GM21825 (cell line): ENCODE data around the gene SENP2.
"Not testable (repeated sequence)": the region's sequence is repeated elsewhere in the genome, so short reads cannot be mapped to it uniquely, and the experiment has no call there.

Experiments
- ATAC-seq: cut with Tn5 transposase; IDR thresholded peaks from one replicate; pipeline ENCODE4 v1.9.1; 2021; ENCODE audit warnings: mild to moderate bottlenecking, moderate library complexity; ENCODE audit not compliant: unreplicated experiment

Gene SENP2

DNA sequence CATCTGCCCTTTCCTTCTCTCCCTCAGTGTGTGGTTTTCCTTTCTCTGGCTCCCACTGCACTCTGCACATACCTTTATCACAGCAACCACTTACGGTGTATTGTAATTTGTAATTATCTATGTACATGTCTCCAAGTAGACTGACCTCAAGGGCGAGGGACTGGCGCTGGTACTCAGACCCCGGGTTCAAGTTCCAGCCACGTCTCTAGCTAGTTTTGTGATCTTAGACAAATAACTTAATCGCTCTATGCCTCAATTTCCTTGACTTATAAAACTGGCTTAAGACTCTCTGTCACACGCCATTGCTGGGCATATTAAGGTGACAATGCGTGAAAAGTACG is 607 bp upstream of the SENP2 start:
- no peak for ATAC-seq

DNA sequence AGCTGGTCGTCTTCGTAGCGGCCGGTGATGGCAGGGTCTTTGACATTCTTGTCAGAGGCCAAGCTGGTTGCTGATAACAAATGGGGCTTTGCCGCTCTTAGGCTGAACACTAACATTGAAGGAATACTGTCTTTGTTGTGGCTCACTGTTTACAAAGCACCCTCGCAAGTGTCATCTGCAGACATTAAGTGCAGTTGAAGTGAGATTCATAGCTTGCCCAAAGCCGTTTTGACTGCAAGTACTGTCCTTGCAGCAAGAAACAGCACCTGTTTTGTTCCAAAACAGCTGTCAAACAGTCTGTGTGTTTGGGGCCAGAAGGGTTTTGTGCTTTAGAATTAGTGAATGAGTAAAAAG is 568 bp downstream of the SENP2 start:
- no peak for ATAC-seq

DNA sequence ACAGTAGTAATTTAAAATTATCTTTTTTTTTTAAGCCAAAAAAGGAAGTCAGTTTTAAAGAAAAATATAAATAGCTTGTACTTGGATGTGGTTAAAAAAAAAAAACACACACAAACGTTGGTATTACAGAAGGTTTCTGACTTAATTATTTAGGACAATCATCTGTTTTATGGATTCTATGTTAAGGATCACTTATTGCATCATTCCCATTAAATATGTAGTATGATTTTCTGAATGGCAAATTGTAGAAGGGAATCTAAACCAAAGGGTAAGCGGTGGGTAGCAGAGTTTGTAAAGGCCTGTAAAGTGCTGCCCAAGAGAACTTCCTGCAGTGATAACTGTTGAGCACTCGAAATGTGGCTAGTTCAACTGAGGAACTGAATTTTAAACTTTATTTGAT is 8.0 kb downstream of the SENP2 start:
- ATAC-seq, result no peak

DNA sequence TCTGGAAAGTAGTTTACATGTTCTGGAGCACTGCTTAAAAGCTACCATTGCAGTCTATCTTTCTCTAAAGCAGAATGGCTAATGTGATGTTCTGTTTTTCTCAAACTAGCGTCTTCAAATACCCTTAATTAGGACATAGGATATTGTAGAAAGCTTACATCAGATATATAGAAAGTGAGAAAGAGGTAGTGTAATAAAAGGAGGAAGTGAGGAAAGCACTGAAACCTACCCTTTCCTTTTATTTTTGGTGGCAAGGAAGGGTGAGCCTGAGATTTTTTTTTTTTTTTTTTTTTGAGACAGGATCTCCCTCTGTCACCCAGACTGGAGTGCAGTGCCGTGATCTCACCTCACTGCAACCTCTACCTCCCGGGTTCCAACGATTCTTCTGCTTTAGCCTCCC is 9.4 kb downstream of the SENP2 start:
- peak; percentile 70 for ATAC-seq

DNA sequence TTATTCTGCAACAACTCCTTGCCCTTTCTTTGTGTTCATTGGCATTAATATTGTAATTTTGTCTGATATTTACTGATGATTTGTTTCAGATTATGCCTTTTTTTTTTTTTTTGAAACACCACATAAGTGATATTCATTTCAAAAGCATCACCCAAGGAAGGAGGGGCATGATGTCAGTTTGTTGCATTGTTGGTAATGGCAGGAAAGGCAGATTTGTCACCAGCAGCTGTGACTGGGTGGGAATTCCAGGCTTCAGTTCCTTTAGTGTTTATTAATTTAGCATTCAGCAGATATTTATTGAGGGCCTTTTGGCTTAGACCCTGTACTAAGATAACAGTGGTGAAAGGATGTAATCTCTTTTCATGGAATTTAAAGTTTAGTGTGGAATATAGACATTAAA is 19.5 kb downstream of the SENP2 start:
- no peak for ATAC-seq

DNA sequence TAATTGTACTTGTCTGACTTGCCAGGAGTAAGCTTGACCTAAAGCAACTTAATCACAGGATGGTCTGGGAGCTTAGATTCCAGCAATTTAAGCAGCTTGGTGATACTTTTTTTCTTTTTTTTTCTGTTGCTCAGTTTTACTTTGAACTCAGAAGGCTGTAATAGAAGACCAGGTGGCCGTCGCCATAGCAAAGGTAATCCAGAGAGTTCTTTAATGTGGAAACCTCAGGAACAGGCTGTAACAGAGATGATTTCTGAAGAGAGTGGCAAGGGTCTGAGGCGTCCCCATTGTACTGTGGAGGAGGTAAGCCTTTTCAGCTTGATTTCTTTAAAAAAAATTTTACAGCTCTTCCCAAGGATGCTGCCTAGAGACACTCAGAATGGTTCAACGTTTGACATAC is 20.1 kb downstream of the SENP2 start:
- no peak for ATAC-seq

DNA sequence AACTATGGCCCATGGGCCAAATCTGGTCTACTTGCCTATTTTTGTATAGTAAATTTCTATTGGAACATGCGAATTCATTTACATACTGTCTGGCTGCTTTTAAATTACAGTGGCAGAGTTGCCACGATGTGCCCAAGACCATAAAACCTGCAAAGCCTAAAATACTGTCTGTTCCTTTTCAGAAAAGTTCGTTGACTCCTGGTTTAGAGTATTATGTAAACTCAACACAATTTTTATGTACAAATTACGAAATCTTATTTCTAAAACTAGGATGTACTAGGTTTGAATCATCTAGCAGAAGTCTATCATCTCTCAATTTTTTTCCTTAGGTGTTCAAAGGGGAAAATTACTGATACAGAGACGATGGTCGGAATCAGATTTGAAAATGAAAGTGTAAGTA is 26.9 kb downstream of the SENP2 start:
- no peak for ATAC-seq

DNA sequence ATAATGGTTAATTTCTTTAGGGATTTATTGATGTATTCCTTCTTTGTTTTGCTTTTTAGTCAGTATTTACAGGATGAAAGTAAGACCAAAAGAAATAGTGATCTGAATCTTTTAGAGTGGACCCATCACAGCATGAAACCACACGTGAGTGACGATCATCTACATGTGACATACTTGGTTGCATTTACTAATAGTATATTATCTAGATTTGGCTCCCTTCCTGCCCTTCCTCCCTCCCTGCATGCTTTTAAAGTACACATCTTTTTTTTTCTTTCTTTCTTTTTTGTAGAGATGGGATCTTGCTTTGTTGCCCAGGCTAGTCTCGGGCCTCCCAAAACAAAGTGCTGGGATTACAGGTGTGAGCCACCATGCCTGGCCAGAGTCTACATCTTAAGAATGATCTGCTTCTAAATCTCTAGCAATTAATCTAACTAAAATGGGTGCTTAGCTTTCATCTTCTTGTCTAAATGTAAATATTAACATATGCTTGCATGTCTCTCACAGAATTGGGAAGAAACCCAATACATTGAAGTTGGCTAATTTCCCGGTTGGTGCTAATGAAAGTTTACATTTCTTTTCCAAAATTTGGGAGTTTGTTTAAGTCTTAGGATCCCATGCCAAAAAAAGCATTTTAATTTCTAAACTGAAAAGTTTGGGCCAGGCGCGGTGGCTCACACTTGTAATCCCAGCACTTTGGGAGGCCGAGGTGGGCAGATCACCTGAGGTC is 38.0 kb downstream of the SENP2 start:
- no peak for ATAC-seq

DNA sequence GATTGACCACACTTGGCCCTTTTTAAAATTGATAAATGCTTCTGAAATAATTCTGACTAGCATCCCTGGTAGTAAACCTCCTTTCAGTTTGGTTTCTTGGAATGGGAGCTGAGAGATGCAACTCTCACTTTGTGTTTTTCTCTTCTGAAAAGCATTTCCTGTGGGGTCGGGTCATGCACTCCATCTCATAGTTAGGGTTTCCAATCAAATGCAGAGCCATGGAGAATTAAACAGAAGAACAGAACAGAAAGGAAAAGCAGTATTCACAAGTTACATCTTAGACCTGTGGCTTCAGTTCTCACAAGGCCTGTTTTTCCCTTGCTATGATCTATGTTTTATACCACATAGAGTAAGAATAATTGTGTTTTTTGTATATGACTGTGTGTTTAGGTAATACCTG is 39.7 kb downstream of the SENP2 start:
- ATAC-seq, result no peak

DNA sequence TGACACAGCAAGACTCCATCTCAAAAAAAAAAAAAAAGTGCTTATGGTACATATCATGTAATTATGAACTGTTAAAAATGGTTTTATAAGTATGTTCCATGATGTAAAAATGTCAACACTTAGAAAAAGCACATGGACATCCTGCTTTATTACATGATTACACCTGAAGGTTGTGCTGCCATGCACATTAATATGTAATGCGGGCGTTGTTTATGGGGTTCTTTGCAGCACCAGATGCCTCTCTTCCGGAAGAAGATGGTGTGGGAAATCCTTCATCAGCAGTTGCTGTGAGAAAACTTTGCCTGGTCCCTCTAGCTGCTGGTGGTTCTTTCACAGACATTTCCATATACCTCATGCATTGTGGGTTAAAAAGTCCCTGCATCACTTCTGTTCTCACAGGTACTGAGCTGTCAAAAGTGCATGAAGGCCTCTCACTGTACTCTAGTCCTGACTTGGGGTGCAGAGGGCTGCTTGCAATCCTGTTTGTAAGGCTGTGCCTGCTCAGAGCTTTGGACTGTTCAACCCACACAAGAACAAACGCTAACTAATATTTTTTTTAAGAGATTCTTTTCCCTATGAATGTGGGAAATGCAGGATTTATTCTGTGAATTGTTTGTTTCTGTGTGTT is 43.6 kb downstream of the SENP2 start:
- ATAC-seq, result no peak

DNA sequence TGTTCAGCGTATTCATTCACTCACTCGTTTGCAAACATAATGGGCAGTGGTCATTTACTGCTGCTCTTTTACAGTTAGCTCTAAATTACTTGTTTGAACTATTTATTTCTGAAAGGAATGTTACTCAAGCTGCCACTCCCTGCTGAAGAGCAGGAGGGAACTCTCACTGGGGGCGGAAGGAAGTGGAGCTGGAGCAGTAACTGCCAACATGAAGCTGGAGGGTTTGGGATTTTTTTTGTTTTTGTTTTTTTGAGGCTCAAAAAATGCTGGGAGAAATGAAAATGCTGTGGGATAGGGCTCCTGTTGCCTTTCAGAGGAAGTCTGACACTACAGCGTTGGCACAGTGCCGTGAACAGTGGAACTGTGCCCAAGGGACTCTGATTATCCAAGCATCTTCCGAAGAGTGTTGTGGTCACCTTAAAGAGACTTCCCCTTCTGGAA is 44.1 kb downstream of the SENP2 start:
- no peak for ATAC-seq

DNA sequence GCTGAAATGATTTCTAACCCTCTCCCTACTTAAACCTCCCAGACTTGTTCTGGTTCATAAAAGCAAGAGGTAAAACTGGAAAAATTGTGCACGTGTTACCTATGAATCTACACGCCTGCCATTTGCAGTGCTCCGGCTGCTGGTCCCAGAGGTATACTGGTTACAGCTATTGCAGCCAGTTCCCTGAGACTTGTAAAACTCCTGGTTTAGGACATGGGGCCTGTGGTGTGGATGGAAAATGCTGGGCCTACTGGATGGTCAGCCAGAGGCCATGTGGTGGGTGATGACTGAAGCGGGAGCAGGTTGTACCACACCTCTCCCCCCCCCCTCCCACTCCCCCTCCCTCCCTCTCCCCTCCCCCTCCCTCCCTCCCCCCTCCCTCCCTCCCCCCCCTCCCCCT is 45.0 kb downstream of the SENP2 start:
- no peak for ATAC-seq

DNA sequence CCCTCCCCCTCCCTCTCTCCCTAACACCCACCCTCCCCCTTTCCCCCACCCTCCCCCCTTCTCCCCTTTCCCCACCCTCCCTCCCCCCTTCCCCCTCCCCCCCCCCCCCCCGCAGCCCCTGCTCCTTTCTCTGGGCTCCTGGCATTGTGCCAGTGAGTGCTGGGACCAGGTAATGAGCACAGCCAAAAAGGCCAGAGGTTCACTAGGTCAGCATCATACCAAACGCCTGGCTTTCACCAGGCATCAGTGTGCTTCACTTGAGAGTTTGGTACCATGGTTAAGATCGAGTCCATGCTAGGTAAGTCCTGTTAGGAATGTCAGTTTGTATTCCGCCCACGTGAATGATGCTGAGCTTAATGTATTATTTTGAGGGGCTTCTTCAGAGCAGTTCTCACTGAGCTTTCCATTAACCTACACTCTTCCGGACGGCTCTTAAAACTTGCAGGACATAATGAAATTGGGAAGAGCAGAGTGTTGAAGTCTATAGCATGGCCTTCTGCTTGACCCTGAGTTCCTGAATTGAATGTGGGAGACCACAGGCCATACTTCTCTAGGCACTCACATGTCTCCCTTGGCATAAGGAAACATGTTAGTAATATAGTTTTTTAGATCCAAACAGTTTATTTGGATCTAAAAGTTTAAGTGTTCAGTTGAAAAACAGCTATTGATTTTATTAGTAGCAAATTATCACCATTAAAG is 45.6 kb downstream of the SENP2 start:
- ATAC-seq, result no peak

DNA sequence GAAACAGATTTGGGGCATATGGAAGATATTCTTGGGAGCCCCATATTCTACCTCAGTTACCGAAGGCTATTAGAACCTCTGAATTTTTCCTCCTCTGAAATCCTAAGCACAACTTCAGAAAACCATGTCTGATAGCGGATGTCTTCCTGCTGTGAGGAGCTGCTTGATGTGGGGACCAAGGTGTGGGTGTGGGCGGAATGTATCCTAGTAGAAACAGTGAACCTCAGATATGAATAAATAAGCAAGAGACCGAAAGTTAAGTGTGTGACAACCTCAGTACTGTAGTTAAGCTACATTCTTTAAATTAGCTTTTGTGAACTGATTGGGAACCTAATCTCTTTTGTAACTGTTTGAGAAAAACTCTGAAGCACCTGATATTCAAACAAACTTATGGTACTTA is 46.9 kb downstream of the SENP2 start:
- ATAC-seq, result no peak

DNA sequence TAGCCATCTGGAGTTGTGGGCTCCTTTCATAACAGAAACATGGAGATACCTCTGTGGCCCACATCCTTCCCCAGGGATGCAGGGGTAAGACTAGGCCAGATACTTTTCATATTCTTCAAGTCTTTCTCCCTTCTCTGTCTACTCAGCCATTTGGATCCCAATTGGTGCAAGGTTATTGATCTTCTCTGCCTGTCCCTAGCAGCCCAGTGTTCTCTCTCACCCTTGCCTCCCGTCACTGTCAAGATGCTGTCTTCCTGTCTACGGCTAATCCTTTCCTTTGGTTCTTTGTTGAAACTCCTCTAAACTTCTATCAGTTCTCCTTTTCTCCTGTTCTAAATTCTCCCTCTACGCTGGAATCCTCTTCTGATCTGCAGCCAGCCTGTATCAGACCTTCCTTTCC is 51.3 kb downstream of the SENP2 start:
- ATAC-seq, result no peak

DNA sequence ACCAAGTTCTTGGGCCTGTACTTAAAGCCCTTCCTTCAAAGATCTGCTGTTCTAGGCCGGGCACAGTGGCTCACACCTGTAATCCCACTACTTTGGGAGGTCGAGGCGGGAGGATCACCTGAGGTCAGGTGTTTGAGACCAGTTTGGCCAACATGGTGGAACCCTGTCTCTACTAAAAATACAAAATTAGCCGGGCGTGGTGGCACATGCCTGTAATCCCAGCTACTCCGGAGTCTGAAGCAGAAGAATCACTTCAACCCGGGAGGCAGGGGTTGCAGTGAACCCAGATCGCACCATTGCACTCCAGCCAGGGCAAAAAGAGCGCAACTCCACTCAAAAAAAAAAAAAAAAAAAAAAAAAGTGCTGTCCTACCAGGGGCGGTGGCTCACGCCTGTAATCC is 52.6 kb downstream of the SENP2 start:
- not testable (repeated sequence) for ATAC-seq

DNA sequence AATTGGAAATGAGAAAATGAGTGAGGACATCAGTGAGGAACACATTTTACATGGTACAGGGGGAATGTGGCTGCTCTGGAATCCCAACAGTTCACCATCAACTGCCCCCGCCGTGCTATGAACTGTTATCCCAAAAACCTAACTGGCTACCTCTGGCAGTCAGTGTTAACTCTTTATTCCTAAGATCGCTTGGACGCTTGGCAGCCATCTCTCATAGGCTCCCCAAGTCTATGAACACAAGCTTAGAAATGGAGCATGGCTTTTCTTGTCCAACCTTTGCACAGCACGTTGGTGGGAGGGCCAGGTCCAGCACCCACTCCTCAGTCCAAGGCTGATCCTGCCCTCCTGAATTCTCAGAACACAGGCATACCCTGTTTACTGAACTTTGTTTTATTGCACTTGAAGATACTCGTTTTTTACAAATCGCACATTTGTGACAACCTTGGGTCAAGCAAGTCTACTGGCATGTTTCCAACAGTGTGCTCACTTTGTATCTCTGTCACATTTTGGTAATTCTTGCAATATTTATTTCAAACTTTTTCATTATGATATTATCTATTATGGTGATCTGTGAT is 53.6 kb downstream of the SENP2 start:
- ATAC-seq, result no peak

DNA sequence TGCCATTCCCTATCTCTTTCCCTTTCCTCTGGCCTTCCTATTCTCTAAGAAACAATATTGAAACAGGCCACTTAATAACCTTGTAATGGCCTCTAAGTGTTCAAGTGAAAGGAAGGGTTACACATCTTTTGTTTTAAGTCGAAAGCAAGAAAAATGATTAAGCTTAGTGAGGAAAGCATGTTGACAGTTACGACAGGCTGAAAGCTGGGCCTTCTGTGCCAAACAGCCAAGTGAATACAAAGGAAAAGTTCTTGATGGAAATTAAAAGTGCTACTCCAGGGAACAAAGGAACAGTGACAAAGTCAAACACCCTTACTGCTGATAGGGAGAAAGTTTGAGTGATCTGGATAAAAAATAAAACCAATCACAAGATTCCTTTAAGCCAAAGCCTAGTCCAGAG is 54.2 kb downstream of the SENP2 start:
- no peak for ATAC-seq

DNA sequence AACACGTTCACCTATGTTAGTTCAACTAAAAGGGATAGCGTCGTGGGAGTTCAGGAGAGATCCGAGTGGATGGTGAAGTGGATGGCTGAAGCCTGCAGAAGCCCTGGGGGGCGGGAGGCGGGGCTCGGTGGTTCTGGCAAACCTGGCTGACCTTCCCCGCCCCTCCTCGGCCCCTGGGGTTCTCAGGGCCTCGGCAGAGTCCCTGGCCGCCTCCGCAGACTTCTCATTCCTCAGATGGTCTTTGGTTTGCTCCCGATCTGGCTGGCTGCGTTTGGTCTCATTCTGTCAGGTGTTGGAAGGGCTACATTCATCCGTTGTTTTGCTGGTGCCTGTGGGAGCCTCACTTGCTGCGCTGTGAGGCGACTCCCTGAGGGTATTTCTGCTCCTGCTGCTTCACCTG is 59.1 kb downstream of the SENP2 start:
- not testable (repeated sequence) for ATAC-seq

DNA sequence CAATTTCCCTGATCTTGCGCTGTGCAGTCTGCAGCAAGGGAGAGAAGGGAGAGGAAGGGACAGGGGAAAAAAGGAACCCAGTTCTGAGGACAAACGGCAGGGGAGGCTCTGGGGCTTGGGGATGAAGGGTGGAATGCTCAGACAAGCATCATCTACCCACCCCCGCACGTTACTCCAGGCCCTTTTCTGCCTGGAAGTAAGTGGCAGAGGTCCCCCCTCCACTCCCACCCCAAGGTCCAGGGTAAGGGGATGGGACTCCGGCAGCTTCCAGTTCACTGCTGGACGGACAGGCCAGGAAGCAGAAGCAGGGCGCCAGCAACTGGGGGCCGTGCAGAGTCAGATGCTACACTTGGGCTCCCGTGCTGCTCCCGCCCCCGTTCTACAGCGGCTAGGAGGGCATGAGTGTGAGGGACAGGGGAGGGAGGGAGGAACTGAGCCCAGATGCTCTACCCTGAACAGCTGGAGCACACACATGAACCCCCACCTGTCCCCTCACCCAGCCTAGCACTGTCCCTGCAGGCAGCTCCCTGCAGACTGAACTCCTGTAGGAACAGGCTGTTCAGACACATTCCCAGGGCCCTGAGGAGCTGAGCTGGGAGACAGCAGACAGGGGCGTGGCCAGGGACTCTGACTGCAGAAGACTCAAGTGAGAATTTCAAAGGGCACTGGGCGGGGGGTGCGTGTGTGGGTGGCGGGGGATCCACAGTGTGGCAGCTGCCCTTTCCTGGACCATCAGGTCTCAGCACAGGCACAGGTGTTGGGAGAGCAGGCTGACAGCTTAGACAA is 59.7 kb downstream of the SENP2 start:
- ATAC-seq, result no peak

DNA sequence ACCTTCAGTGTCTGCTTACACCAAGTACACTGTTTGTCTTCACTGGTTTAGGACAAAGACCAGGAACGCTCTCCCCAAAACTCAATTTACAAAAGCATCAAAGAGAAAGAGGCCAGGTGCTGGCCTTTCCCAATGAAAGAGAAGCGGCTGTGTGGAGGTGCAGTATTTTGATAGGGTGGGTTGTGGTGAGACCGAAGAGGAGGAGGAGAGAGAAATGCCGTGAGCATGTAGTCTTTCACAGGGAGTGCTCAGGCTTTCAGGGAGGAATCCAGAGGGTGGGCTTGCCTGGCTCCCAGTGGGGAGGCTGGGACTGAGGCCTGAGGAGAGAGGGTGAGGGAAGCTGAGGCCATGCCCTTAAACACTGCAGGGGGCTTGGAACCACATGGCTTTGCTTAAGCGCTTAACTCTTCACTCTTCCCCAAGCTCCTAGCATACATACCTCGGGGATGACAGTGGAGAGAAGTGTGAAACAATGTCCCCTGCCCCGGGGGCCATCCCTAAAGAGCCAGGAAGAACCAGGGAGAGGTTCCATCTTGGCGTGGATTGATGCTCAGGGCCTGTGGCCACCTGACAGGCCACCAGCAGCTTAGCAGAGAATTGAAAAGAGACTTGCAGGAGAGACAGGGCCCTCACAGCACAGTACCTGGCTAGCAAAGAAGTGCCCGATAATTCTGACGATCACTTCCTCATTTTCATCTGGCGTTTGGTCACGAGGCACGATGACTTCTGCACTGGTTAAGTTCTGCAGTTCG is 60.5 kb downstream of the SENP2 start:
- no peak for ATAC-seq
